ENCODE data around the gene MMP20. TPM values are rescaled to one million over a fixed set of nuclear protein-coding genes. Genes with fewer than 3 reads are reported as not detected.

MMP20 gene
- total and polyA plus RNA-seq, 2 donors (not counting 3 experiments of a cell fraction or from before 2014, with no cell fraction given): not detected

DNA sequence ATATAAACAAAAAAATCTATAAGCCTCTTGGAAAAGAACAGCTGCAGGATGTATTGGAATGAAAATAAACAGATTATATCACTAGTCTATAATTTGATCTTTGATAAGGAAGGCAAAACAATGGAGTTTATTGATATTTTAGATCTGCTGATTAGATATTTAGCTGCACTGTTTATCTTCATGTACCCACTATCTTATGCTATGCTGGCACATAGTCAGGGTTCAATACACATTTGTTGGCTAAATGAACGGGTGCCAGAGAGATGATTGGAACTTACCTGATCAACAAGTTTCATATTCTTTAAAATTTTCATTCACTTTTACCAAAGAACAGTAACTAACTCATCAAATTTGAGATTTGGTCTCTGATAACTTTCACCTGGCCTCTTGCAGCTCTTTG is 26.9 kb downstream of the MMP20 start:
- ChIA-PET POLR2A (no interaction called here), CTCF (interaction anchor here (1.8 kb wide), 1 partner anchor 13 kb away, joined by 5 read pairs; no protein-coding TSS in a partner anchor)
- H3K27me3 ChIP-seq (ENCODE audit: control insufficient read depth in 2 of 2, insufficient read depth in 2 of 2, low read length in 2 of 2): no peaks in the 10 kb centered on the region
- no TSS peak for BruUV-seq (replicated peaks)
- H3K9me1 ChIP-seq (replicated peaks; ENCODE audit: control insufficient read depth, extremely low read depth, insufficient read depth, low read length): no peaks in the 10 kb centered on the region
- H2AFZ ChIP-seq (ENCODE audit: low read depth, low read length): no peak overlapping the region
- H3K4me2 ChIP-seq (ENCODE audit: insufficient read depth, low read length): no peak overlapping the region
- H3K4me1 ChIP-seq (ENCODE audit: control insufficient read depth, extremely low read depth, insufficient read depth, low read length): peaks cover 29% of the 10 kb centered on the region
- no peak overlapping the region for H3K27ac ChIP-seq (ENCODE audit: insufficient read depth, low read depth, low read length)
- DNase-seq (ENCODE audit: low read depth, low spot score) (no peak), FAIRE-seq (no peak)
- H3K36me3 ChIP-seq (ENCODE audit: control insufficient read depth in 2 of 2, extremely low read depth in 1 of 2, insufficient read depth in 2 of 2, low read length in 2 of 2): no peaks in the 10 kb centered on the region
- H3K9me3 ChIP-seq (replicated peaks; ENCODE audit: control insufficient read depth, insufficient read depth, low read length): no peaks in the 10 kb centered on the region
- no peaks in the 10 kb centered on the region for H4K20me1 ChIP-seq (replicated peaks; ENCODE audit: control insufficient read depth, extremely low read depth, insufficient read depth, low read length)
- no peaks in the 10 kb centered on the region for H3K79me2 ChIP-seq (ENCODE audit: control insufficient read depth, insufficient read depth, low read length)
- no peak overlapping the region for H3K9ac ChIP-seq (replicated peaks; ENCODE audit: extremely low read depth, insufficient read depth, low read length)
- TF ChIP-seq FOS (IDR thresholded peaks at IDR 0.05; ENCODE audit: borderline replicate concordance, insufficient read depth, low read length) (no peak), POLR2AphosphoS5 (IDR thresholded peaks at IDR 0.05; ENCODE audit: insufficient read depth, low read depth, low read length) (no peak), JUN (IDR thresholded peaks at IDR 0.05; ENCODE audit: borderline replicate concordance, insufficient read depth, insufficient read length, low read depth) (no peak), MYC (IDR thresholded peaks at IDR 0.05; ENCODE audit: low read depth, low read length) (no peak), POLR2A (IDR thresholded peaks at IDR 0.05; ENCODE audit: low read depth, low read length) (no peak), CTCF (IDR thresholded peaks at IDR 0.05; ENCODE audit: extremely low read depth in 1 of 2, insufficient read depth in 1 of 2, low read depth in 1 of 2, low read length in 2 of 2) (no peak), EZH2 (IDR thresholded peaks at IDR 0.05; ENCODE audit: borderline replicate concordance, low read depth, low read length, severe bottlenecking) (no peak), GATA2 (IDR thresholded peaks at IDR 0.05; ENCODE audit: insufficient read depth, insufficient read length, low read depth, low read length) (peak; percentile 50)
- TF ChIP-seq, protein P1, sequence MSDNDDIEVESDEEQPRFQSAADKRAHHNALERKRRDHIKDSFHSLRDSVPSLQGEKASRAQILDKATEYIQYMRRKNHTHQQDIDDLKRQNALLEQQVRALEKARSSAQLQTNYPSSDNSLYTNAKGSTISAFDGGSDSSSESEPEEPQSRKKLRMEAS (IDR thresholded peaks at IDR 0.05; ENCODE audit: insufficient read depth, insufficient read length): no peak
- dilution Hi-C loops (cut with MboI; ENCODE audit: extremely low pct_ligation_motif_present, low sequenced_read_pairs): no loop called here
- intact Hi-C loops (cut with micrococcal nuclease): loop anchor here (5.0 kb wide), 1 partner anchor 146 kb away; the partner anchor contains the start of gene TMEM123
- H3K4me3 ChIP-seq (replicated peaks in 1 of 3; ENCODE audit: insufficient read depth in 1 of 3, low read depth in 1 of 3, low read length in 3 of 3): no peak overlapping the region

Data from endothelial cell of umbilical vein (primary cell).